ENCODE data around the gene HEATR9. TPM values are rescaled to one million over a fixed set of nuclear protein-coding genes. Genes with fewer than 3 reads are reported as not detected.

The HEATR9 gene
- total RNA-seq, 1 donor from 2014 or later: not detected

- Mint-ChIP-seq H3K27me3 (ENCODE audit: unreplicated experiment) (peaks cover 2% of the 10 kb centered on the region), H3K36me3 (ENCODE audit: low read depth, unreplicated experiment) (no peaks in the 10 kb centered on the region), H3K4me3 (ENCODE audit: unreplicated experiment) (no peak overlapping the region), H3K4me1 (ENCODE audit: unreplicated experiment) (peaks cover 31% of the 10 kb centered on the region), H3K9me3 (ENCODE audit: unreplicated experiment) (no peaks in the 10 kb centered on the region), H3K27ac (ENCODE audit: unreplicated experiment) (no peak overlapping the region)
- DNase-seq (ENCODE audit: low spot score): no peak
- TF ChIP-seq CTCF (IDR thresholded peaks at IDR 0.05; ENCODE audit: unreplicated experiment): no peak
Measured at GRCh38 chr17:35812456-35812855, 56.2 kb downstream of the HEATR9 start.

GRCh38 chr17:35811759-35812158 is 56.9 kb downstream of the HEATR9 start:
- H3K27ac Mint-ChIP-seq (ENCODE audit: unreplicated experiment): no peak overlapping the region
- H3K27me3 Mint-ChIP-seq (ENCODE audit: unreplicated experiment): peaks cover 2% of the 10 kb centered on the region
- H3K4me1 Mint-ChIP-seq (ENCODE audit: unreplicated experiment): peaks cover 37% of the 10 kb centered on the region
- no peak for DNase-seq (ENCODE audit: low spot score)
- H3K36me3 Mint-ChIP-seq (ENCODE audit: low read depth, unreplicated experiment): no peaks in the 10 kb centered on the region
- TF ChIP-seq CTCF (IDR thresholded peaks at IDR 0.05; ENCODE audit: unreplicated experiment): no peak
- H3K9me3 Mint-ChIP-seq (ENCODE audit: unreplicated experiment): no peaks in the 10 kb centered on the region
- H3K4me3 Mint-ChIP-seq (ENCODE audit: unreplicated experiment): no peak overlapping the region

DNA sequence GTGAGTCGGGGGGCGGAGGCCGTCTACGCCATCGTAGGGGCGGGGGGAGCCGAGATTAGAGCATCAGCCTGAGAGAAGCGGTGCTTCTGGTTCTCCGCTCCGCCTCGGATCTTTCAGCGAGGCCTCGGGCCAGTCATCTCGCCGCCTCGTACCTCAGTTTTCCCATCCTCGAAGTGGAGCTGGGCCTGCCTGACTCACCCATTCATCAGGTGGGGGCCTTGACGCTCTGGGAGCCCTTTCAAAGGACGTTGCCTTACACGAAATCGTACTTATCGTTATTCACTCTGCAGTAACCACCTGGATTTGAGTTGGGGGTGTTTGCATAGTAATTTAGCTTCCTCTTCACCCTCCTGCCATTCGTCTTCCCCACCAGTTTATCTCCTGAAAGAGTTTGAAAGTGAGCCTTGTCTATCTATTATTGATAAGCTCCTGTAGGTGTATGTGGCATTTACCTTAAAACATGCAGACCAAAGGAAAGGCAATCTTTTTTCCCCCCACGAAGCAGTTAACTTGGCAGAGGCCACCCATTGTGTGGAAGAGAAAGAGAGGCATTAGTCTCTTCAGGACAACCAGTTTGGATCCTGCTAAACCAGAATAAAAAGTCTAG is 58.7 kb downstream of the HEATR9 start:
- Mint-ChIP-seq H3K27ac (ENCODE audit: unreplicated experiment) (peak overlapping the region; percentile 72), H3K27me3 (ENCODE audit: unreplicated experiment) (peaks cover 2% of the 10 kb centered on the region)
- TF ChIP-seq CTCF (IDR thresholded peaks at IDR 0.05; ENCODE audit: unreplicated experiment): no peak

DNA sequence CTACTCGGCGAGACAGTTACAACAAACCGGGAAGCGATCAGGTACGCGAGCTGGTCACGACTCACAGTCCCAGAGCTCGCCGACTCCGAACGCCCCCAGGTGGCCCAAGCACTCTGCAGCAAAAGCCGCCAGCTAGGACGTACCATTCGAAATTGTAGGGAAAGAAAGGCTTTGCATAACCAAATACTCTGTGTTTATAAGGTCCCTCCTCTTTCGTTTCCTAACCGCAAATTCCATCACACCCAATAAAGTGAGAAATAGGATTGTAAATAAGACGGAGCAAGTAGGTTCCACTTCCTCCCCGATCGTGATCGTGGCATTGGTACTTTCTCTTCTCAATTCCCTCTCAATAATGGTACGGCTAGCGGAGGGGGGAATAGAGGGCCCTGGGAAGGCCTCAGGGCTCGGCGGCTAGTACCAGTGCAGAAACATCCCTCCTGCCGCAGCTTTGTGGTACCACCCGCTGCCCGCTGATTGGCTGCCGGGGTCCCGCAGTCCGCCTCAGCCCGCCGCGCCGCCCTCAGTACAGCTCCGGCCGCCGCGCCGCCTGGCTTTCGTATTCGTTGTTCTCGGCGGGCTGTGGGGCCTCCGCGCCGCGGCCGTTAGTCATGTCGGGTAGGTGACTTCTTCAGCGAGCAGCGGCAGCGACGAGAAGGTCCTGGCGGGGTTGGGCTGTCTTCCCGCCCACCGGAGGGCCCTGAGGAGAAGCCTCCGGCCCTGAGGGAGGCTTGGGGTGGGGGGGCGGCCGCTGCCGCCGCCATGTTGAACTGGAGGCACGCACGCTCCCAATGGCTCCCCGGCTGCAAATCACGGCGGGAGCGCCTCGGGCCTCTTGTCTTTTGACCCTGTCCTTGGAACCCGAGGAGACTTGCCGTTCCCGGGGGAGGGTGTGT is 59.5 kb downstream of the HEATR9 start, which contains the start of gene TAF15:
TSS of gene TAF15 (plus strand) at position 523 of the 893 bp plus-strand sequence. CDS start at position 609, 86 bp downstream.
- no peaks in the 10 kb centered on the region for H3K9me3 Mint-ChIP-seq (ENCODE audit: unreplicated experiment)
- no peaks in the 10 kb centered on the region for H3K36me3 Mint-ChIP-seq (ENCODE audit: low read depth, unreplicated experiment)

More for the DNA sequence above, 58.7 kb downstream of the HEATR9 start:
- no peaks in the 10 kb centered on the region for H3K9me3 Mint-ChIP-seq (ENCODE audit: unreplicated experiment)
- no peak for DNase-seq (ENCODE audit: low spot score)
- H3K4me3 Mint-ChIP-seq (ENCODE audit: unreplicated experiment): peak overlapping the region; percentile 96
- H3K36me3 Mint-ChIP-seq (ENCODE audit: low read depth, unreplicated experiment): no peaks in the 10 kb centered on the region
- peaks cover 39% of the 10 kb centered on the region for H3K4me1 Mint-ChIP-seq (ENCODE audit: unreplicated experiment)

More for the DNA sequence above, 59.5 kb downstream of the HEATR9 start, which contains the start of gene TAF15:
- peak within 1 kb of the TSS; percentile 96 for H3K27ac Mint-ChIP-seq (ENCODE audit: unreplicated experiment)
- peaks cover 2% of the 10 kb centered on the region for H3K27me3 Mint-ChIP-seq (ENCODE audit: unreplicated experiment)
- H3K4me1 Mint-ChIP-seq (ENCODE audit: unreplicated experiment): peaks cover 38% of the 10 kb centered on the region
- peak within 1 kb of the TSS; percentile 96 for H3K4me3 Mint-ChIP-seq (ENCODE audit: unreplicated experiment)
- peak; percentile 93 for DNase-seq (ENCODE audit: low spot score)
- peak; percentile 59 for TF ChIP-seq CTCF (IDR thresholded peaks at IDR 0.05; ENCODE audit: unreplicated experiment)

Data from endothelial cell (in vitro differentiated cells).